Parathyroid adenoma (tissue), 2 donors: ENCODE data around the gene CLRN1.

Source experiments
- H2AFZ ChIP-seq: fragments of 300-600 bp; sonication (generic); one replicate; pipeline ENCODE4 v1.7.0; 2017; ENCODE audit warnings: antibody characterized with exemption, mild to moderate bottlenecking
- H3K27ac ChIP-seq: fragments of 300-600 bp; sonication (generic); one replicate; pipeline ENCODE4 v1.7.0; 2017
- H3K27me3 ChIP-seq: fragments of 300-600 bp; sonication (generic); one replicate; pipeline ENCODE4 v1.7.0; 2017; ENCODE audit warnings: low read length; ENCODE audit not compliant: control insufficient read depth, insufficient read depth
- H3K36me3 ChIP-seq: fragments of 300-600 bp; sonication (generic); one replicate; pipeline ENCODE4 v1.7.0; 2017; ENCODE audit warnings: low read length; ENCODE audit not compliant: control insufficient read depth, insufficient read depth
- H3K4me1 ChIP-seq: fragments of 300-600 bp; sonication (generic); one replicate; pipeline ENCODE4 v1.7.0; 2017; ENCODE audit warnings: control low read depth
- H3K4me2 ChIP-seq: fragments of 300-600 bp; sonication (generic); one replicate; pipeline ENCODE4 v1.7.0; 2017; ENCODE audit warnings: low read length
- H3K4me3 ChIP-seq: fragments of 300-600 bp; sonication (generic); one replicate; pipeline ENCODE4 v1.7.0; 2017; ENCODE audit warnings: low read depth, low read length
- H3K79me2 ChIP-seq: fragments of 300-600 bp; sonication (generic); one replicate; pipeline ENCODE4 v1.7.0; 2017; ENCODE audit warnings: control low read depth
- H3K9ac ChIP-seq: fragments of 300-600 bp; sonication (generic); one replicate; pipeline ENCODE4 v1.7.0; 2017; ENCODE audit warnings: mild to moderate bottlenecking
- H3K9me3 ChIP-seq: fragments of 300-600 bp; sonication (generic); one replicate; pipeline ENCODE4 v1.7.0; 2017; ENCODE audit warnings: low read length; ENCODE audit not compliant: control insufficient read depth
- CTCF ChIP-seq: fragments of 300-600 bp; sonication (generic); IDR thresholded peaks from one replicate; pipeline ENCODE4 v1.7.0; 2017; ENCODE audit warnings: antibody characterized with exemption, mild to moderate bottlenecking
- donor health status: primary hyperparathyroidism.

Gene CLRN1

GRCh38 chr3:150972366-150973071, at the start of gene CLRN1:
TSS of gene CLRN1 (minus strand) at chr3:150972727. CDS start at chr3:150972708, 19 bp downstream.
- Histone ChIP-seq H3K4me2 (no peak within 1 kb of the TSS), H3K36me3 (no peaks in the 10 kb centered on the region), H3K4me1 (no peaks in the 10 kb centered on the region), H3K79me2 (no peaks in the 10 kb centered on the region), H3K9me3 (no peaks in the 10 kb centered on the region), H3K4me3 (no peak within 1 kb of the TSS), H3K9ac (no peak within 1 kb of the TSS), H2AFZ (no peak within 1 kb of the TSS), H3K27ac (no peak within 1 kb of the TSS), H3K27me3 (no peaks in the 10 kb centered on the region)
- no peak for TF ChIP-seq CTCF

GRCh38 chr3:151016478-151016795, 43.9 kb upstream of the CLRN1 start:
- H3K36me3 ChIP-seq: no peaks in the 10 kb centered on the region
- TF ChIP-seq CTCF: no peak
- no peaks in the 10 kb centered on the region for H3K27me3 ChIP-seq
- H3K4me2 ChIP-seq: no peak overlapping the region
- H3K4me3 ChIP-seq: no peak overlapping the region
- H3K27ac ChIP-seq: no peak overlapping the region
- no peaks in the 10 kb centered on the region for H3K9me3 ChIP-seq
- H3K79me2 ChIP-seq: no peaks in the 10 kb centered on the region
- no peaks in the 10 kb centered on the region for H3K4me1 ChIP-seq
- H2AFZ ChIP-seq: no peak overlapping the region
- H3K9ac ChIP-seq: no peak overlapping the region

GRCh38 chr3:151015767-151016477, 43.4 kb upstream of the CLRN1 start:
- H3K4me3 ChIP-seq: no peak overlapping the region
- no peak overlapping the region for H3K9ac ChIP-seq
- H3K9me3 ChIP-seq: no peaks in the 10 kb centered on the region
- no peak overlapping the region for H2AFZ ChIP-seq
- no peaks in the 10 kb centered on the region for H3K4me1 ChIP-seq
- H3K27ac ChIP-seq: no peak overlapping the region
- no peak for TF ChIP-seq CTCF
- no peak overlapping the region for H3K4me2 ChIP-seq
- no peaks in the 10 kb centered on the region for H3K27me3 ChIP-seq
- H3K36me3 ChIP-seq: no peaks in the 10 kb centered on the region
- H3K79me2 ChIP-seq: no peaks in the 10 kb centered on the region

- TF ChIP-seq CTCF: no peak
- H3K4me3 ChIP-seq: no peak overlapping the region
- H3K4me2 ChIP-seq: no peak overlapping the region
- no peak overlapping the region for H2AFZ ChIP-seq
- H3K27ac ChIP-seq: no peak overlapping the region
- no peaks in the 10 kb centered on the region for H3K9me3 ChIP-seq
- no peaks in the 10 kb centered on the region for H3K27me3 ChIP-seq
- H3K79me2 ChIP-seq: no peaks in the 10 kb centered on the region
- no peaks in the 10 kb centered on the region for H3K36me3 ChIP-seq
- no peaks in the 10 kb centered on the region for H3K4me1 ChIP-seq
- H3K9ac ChIP-seq: no peak overlapping the region
These were observed 42.7 kb upstream of the CLRN1 start for GRCh38 chr3:151015181-151015580.
